Heart left ventricle (tissue), 13 donors: ENCODE data around the gene ATP6AP2.

Source experiments
- CTCF ChIP-seq, 12 donors: fragments of 200-600 bp; sonication (generic) in 4 of 12; IDR thresholded peaks; one replicate each; pipeline versions ENCODE4 v1.5.0 to v1.8.0; 2018 to 2022; ENCODE audit warnings: antibody characterized with exemption in 12 of 12, mild to moderate bottlenecking in 5 of 12
- POLR2A ChIP-seq, 2 donors: fragments of 450-650 bp; IDR thresholded peaks; one replicate each; pipeline ENCODE4 v1.6.1; 2017; ENCODE audit warnings: antibody characterized with exemption in 2 of 2, mild to moderate bottlenecking in 2 of 2, moderate library complexity in 2 of 2
- donor health status: ischemic (EF 13 %, LVEDD 7.1; RV severe dilation, severe dysfunction).
- donor health status: DM: no; HTN: yes; CAD: no.
- donor health status: DM: no; HTN: no; CAD: no.
- donor health status: ischemic (EF 25% LVEDD 6.9; RV normal size, moderate dysfunction).
- donor health status: ischemic (EF 25% LVEDD 5.7; RV mildly dilated, moderate dysfunction).
- donor health status: ischemic (EF 35%, LVEDD 5.7; RV mildly dilated, moderate dysfunction).
- donor health status: nonischemic (EF 11% LVEDD 7.7; RV severe dilation, severe dysfunction).
- donor health status: DM: yes; HTN: yes; CAD: no.
- donor health status: PGD.
- donor health status: ischemic (EF 29% LVEDD 5.4; RV normal size, mild dysfunction).
- donor health status: nonischemic (EF 23%, LVEDD 6.1; RV moderate dilation, normal function).

- TF ChIP-seq POLR2A (IDR thresholded peaks at IDR 0.05) = no peak
- TF ChIP-seq CTCF (IDR thresholded peaks at IDR 0.05) = no peak
These were observed 63.4 kb downstream of the ATP6AP2 start for GRCh38 chrX:40644176-40644575.
